ENCODE data around the gene PHYKPL. TPM values are rescaled to one million over a fixed set of nuclear protein-coding genes. Genes with fewer than 3 reads are reported as not detected.

Gene PHYKPL
- total and polyA plus RNA-seq, 2 donors (not counting 3 experiments of a cell fraction or from before 2014, with no cell fraction given): 71.7 to 81.7 TPM

- no TSS peak for BruUV-seq (replicated peaks)
- no peak overlapping the region for H2AFZ ChIP-seq (ENCODE audit: low read depth, low read length)
- intact Hi-C loops (cut with micrococcal nuclease): no loop called here
Measured at GRCh38 chr5:178177569-178177968, 55.0 kb downstream of the PHYKPL start.

More at GRCh38 chr5:178177569-178177968, 55.0 kb downstream of the PHYKPL start:
- ChIA-PET POLR2A (no interaction called here), CTCF (no interaction called here)
- Histone ChIP-seq H3K4me3 (replicated peaks in 1 of 3; ENCODE audit: insufficient read depth in 1 of 3, low read depth in 1 of 3, low read length in 3 of 3) (no peak overlapping the region), H3K9me3 (replicated peaks; ENCODE audit: control insufficient read depth, insufficient read depth, low read length) (no peaks in the 10 kb centered on the region), H3K27ac (ENCODE audit: insufficient read depth, low read depth, low read length) (no peak overlapping the region), H4K20me1 (replicated peaks; ENCODE audit: control insufficient read depth, extremely low read depth, insufficient read depth, low read length) (no peaks in the 10 kb centered on the region), H3K4me1 (ENCODE audit: control insufficient read depth, extremely low read depth, insufficient read depth, low read length) (no peaks in the 10 kb centered on the region), H3K79me2 (ENCODE audit: control insufficient read depth, insufficient read depth, low read length) (no peaks in the 10 kb centered on the region), H3K9ac (replicated peaks; ENCODE audit: extremely low read depth, insufficient read depth, low read length) (no peak overlapping the region), H3K9me1 (replicated peaks; ENCODE audit: control insufficient read depth, extremely low read depth, insufficient read depth, low read length) (no peaks in the 10 kb centered on the region), H3K27me3 (ENCODE audit: control insufficient read depth in 2 of 2, insufficient read depth in 2 of 2, low read length in 2 of 2) (no peaks in the 10 kb centered on the region), H3K4me2 (ENCODE audit: insufficient read depth, low read length) (no peak overlapping the region), H3K36me3 (ENCODE audit: control insufficient read depth in 2 of 2, extremely low read depth in 1 of 2, insufficient read depth in 2 of 2, low read length in 2 of 2) (no peaks in the 10 kb centered on the region)
- DNase-seq (ENCODE audit: low read depth, low spot score) (no peak), FAIRE-seq (no peak)
- dilution Hi-C loops (cut with MboI; ENCODE audit: extremely low pct_ligation_motif_present, low sequenced_read_pairs): no loop called here
- TF ChIP-seq POLR2AphosphoS5 (IDR thresholded peaks at IDR 0.05; ENCODE audit: insufficient read depth, low read depth, low read length) (no peak), JUN (IDR thresholded peaks at IDR 0.05; ENCODE audit: borderline replicate concordance, insufficient read depth, insufficient read length, low read depth) (no peak), EZH2 (IDR thresholded peaks at IDR 0.05; ENCODE audit: borderline replicate concordance, low read depth, low read length, severe bottlenecking) (no peak), GATA2 (IDR thresholded peaks at IDR 0.05; ENCODE audit: insufficient read depth, insufficient read length, low read depth, low read length) (no peak), CTCF (IDR thresholded peaks at IDR 0.05; ENCODE audit: extremely low read depth in 1 of 2, insufficient read depth in 1 of 2, low read depth in 1 of 2, low read length in 2 of 2) (no peak), FOS (IDR thresholded peaks at IDR 0.05; ENCODE audit: borderline replicate concordance, insufficient read depth, low read length) (no peak), MAX (IDR thresholded peaks at IDR 0.05; ENCODE audit: insufficient read depth, insufficient read length) (no peak), MYC (IDR thresholded peaks at IDR 0.05; ENCODE audit: low read depth, low read length) (no peak), POLR2A (IDR thresholded peaks at IDR 0.05; ENCODE audit: low read depth, low read length) (no peak)
